Measurements from ENCODE around the gene TMEM154.
"Not testable (repeated sequence)": the region's sequence is repeated elsewhere in the genome, so short reads cannot be mapped to it uniquely, and the experiment has no call there.

Gene TMEM154

GRCh38 chr4:152676052-152676854, 3.5 kb downstream of the TMEM154 start:
- Histone ChIP-seq H3K9me3 (ENCODE audit: control insufficient read depth, insufficient read depth, low read length) (no peaks in the 10 kb centered on the region), H3K4me3 (ENCODE audit: low read depth, low read length) (no peak overlapping the region), H3K36me3 (ENCODE audit: control insufficient read depth, insufficient read depth, low read length) (no peaks in the 10 kb centered on the region), H3K4me1 (ENCODE audit: control insufficient read depth, insufficient read depth, low read length) (peaks cover 11% of the 10 kb centered on the region), H3K27me3 (ENCODE audit: control insufficient read depth, insufficient read depth, low read length) (peaks cover 4% of the 10 kb centered on the region), H3K9ac (ENCODE audit: low read depth, low read length) (no peak overlapping the region)

- Histone ChIP-seq H3K4me1 (ENCODE audit: control insufficient read depth, insufficient read depth, low read length) (peaks cover 8% of the 10 kb centered on the region), H3K4me3 (ENCODE audit: low read depth, low read length) (no peak overlapping the region), H3K9ac (ENCODE audit: low read depth, low read length) (no peak overlapping the region), H3K9me3 (ENCODE audit: control insufficient read depth, insufficient read depth, low read length) (no peaks in the 10 kb centered on the region), H3K36me3 (ENCODE audit: control insufficient read depth, insufficient read depth, low read length) (no peaks in the 10 kb centered on the region), H3K27me3 (ENCODE audit: control insufficient read depth, insufficient read depth, low read length) (no peaks in the 10 kb centered on the region)
Observed at GRCh38 chr4:152674359-152674758, 5.4 kb downstream of the TMEM154 start.

- Histone ChIP-seq H3K36me3 (ENCODE audit: control insufficient read depth, insufficient read depth, low read length) (no peaks in the 10 kb centered on the region), H3K4me3 (ENCODE audit: low read depth, low read length) (no peak overlapping the region), H3K4me1 (ENCODE audit: control insufficient read depth, insufficient read depth, low read length) (peaks cover 3% of the 10 kb centered on the region), H3K27me3 (ENCODE audit: control insufficient read depth, insufficient read depth, low read length) (no peaks in the 10 kb centered on the region), H3K9ac (ENCODE audit: low read depth, low read length) (no peak overlapping the region), H3K9me3 (ENCODE audit: control insufficient read depth, insufficient read depth, low read length) (no peaks in the 10 kb centered on the region)
Observed at GRCh38 chr4:152673489-152673888, 6.3 kb downstream of the TMEM154 start.

- H3K4me1 ChIP-seq (ENCODE audit: control insufficient read depth, insufficient read depth, low read length), result peaks cover 3% of the 10 kb centered on the region
- no peaks in the 10 kb centered on the region for H3K27me3 ChIP-seq (ENCODE audit: control insufficient read depth, insufficient read depth, low read length)
- H3K9ac ChIP-seq (ENCODE audit: low read depth, low read length), result no peak overlapping the region
- no peaks in the 10 kb centered on the region for H3K9me3 ChIP-seq (ENCODE audit: control insufficient read depth, insufficient read depth, low read length)
- no peaks in the 10 kb centered on the region for H3K36me3 ChIP-seq (ENCODE audit: control insufficient read depth, insufficient read depth, low read length)
- H3K4me3 ChIP-seq (ENCODE audit: low read depth, low read length), result no peak overlapping the region
Observed at GRCh38 chr4:152672206-152673092, 7.3 kb downstream of the TMEM154 start.

- Histone ChIP-seq H3K9ac (ENCODE audit: low read depth, low read length) (no peak overlapping the region), H3K27me3 (ENCODE audit: control insufficient read depth, insufficient read depth, low read length) (no peaks in the 10 kb centered on the region), H3K4me1 (ENCODE audit: control insufficient read depth, insufficient read depth, low read length) (peaks cover 6% of the 10 kb centered on the region), H3K9me3 (ENCODE audit: control insufficient read depth, insufficient read depth, low read length) (no peaks in the 10 kb centered on the region), H3K36me3 (ENCODE audit: control insufficient read depth, insufficient read depth, low read length) (no peaks in the 10 kb centered on the region), H3K4me3 (ENCODE audit: low read depth, low read length) (no peak overlapping the region)
Observed at GRCh38 chr4:152668338-152668964, 11.3 kb downstream of the TMEM154 start.

- Histone ChIP-seq H3K9ac (ENCODE audit: low read depth, low read length) (no peak overlapping the region), H3K27me3 (ENCODE audit: control insufficient read depth, insufficient read depth, low read length) (no peaks in the 10 kb centered on the region), H3K4me3 (ENCODE audit: low read depth, low read length) (no peak overlapping the region), H3K9me3 (ENCODE audit: control insufficient read depth, insufficient read depth, low read length) (no peaks in the 10 kb centered on the region), H3K36me3 (ENCODE audit: control insufficient read depth, insufficient read depth, low read length) (no peaks in the 10 kb centered on the region), H3K4me1 (ENCODE audit: control insufficient read depth, insufficient read depth, low read length) (peaks cover 6% of the 10 kb centered on the region)
Observed at GRCh38 chr4:152667781-152668180, 12.0 kb downstream of the TMEM154 start.

- H3K36me3 ChIP-seq (ENCODE audit: control insufficient read depth, insufficient read depth, low read length), result no peaks in the 10 kb centered on the region
- H3K27me3 ChIP-seq (ENCODE audit: control insufficient read depth, insufficient read depth, low read length), result no peaks in the 10 kb centered on the region
- no peaks in the 10 kb centered on the region for H3K9me3 ChIP-seq (ENCODE audit: control insufficient read depth, insufficient read depth, low read length)
- no peak overlapping the region for H3K9ac ChIP-seq (ENCODE audit: low read depth, low read length)
- no peak overlapping the region for H3K4me3 ChIP-seq (ENCODE audit: low read depth, low read length)
- H3K4me1 ChIP-seq (ENCODE audit: control insufficient read depth, insufficient read depth, low read length), result peaks cover 6% of the 10 kb centered on the region
Observed at GRCh38 chr4:152666946-152667345, 12.9 kb downstream of the TMEM154 start.

GRCh38 chr4:152665691-152666395, 14.0 kb downstream of the TMEM154 start:
- no peak overlapping the region for H3K4me3 ChIP-seq (ENCODE audit: low read depth, low read length)

GRCh38 chr4:152664067-152664378, 15.8 kb downstream of the TMEM154 start:
- not testable (repeated sequence) for H3K9ac ChIP-seq (ENCODE audit: low read depth, low read length); H3K9me3 ChIP-seq (ENCODE audit: control insufficient read depth, insufficient read depth, low read length); H3K27me3 ChIP-seq (ENCODE audit: control insufficient read depth, insufficient read depth, low read length); H3K4me3 ChIP-seq (ENCODE audit: low read depth, low read length); H3K4me1 ChIP-seq (ENCODE audit: control insufficient read depth, insufficient read depth, low read length); H3K36me3 ChIP-seq (ENCODE audit: control insufficient read depth, insufficient read depth, low read length)

More at GRCh38 chr4:152665691-152666395, 14.0 kb downstream of the TMEM154 start:
- H3K27me3 ChIP-seq (ENCODE audit: control insufficient read depth, insufficient read depth, low read length), result no peaks in the 10 kb centered on the region
- H3K9ac ChIP-seq (ENCODE audit: low read depth, low read length), result no peak overlapping the region
- H3K9me3 ChIP-seq (ENCODE audit: control insufficient read depth, insufficient read depth, low read length), result no peaks in the 10 kb centered on the region
- H3K36me3 ChIP-seq (ENCODE audit: control insufficient read depth, insufficient read depth, low read length), result no peaks in the 10 kb centered on the region
- peaks cover 6% of the 10 kb centered on the region for H3K4me1 ChIP-seq (ENCODE audit: control insufficient read depth, insufficient read depth, low read length)

- Histone ChIP-seq H3K4me1 (ENCODE audit: control insufficient read depth, insufficient read depth, low read length) (peaks cover 4% of the 10 kb centered on the region), H3K9me3 (ENCODE audit: control insufficient read depth, insufficient read depth, low read length) (no peaks in the 10 kb centered on the region), H3K27me3 (ENCODE audit: control insufficient read depth, insufficient read depth, low read length) (no peaks in the 10 kb centered on the region), H3K4me3 (ENCODE audit: low read depth, low read length) (no peak overlapping the region), H3K36me3 (ENCODE audit: control insufficient read depth, insufficient read depth, low read length) (no peaks in the 10 kb centered on the region), H3K9ac (ENCODE audit: low read depth, low read length) (no peak overlapping the region)
Observed at GRCh38 chr4:152663203-152664066, 16.4 kb downstream of the TMEM154 start.

GRCh38 chr4:152661649-152662048, 18.1 kb downstream of the TMEM154 start:
- no peaks in the 10 kb centered on the region for H3K36me3 ChIP-seq (ENCODE audit: control insufficient read depth, insufficient read depth, low read length)
- no peak overlapping the region for H3K4me3 ChIP-seq (ENCODE audit: low read depth, low read length)
- no peaks in the 10 kb centered on the region for H3K9me3 ChIP-seq (ENCODE audit: control insufficient read depth, insufficient read depth, low read length)
- H3K27me3 ChIP-seq (ENCODE audit: control insufficient read depth, insufficient read depth, low read length), result no peaks in the 10 kb centered on the region
- no peak overlapping the region for H3K9ac ChIP-seq (ENCODE audit: low read depth, low read length)
- peaks cover 4% of the 10 kb centered on the region for H3K4me1 ChIP-seq (ENCODE audit: control insufficient read depth, insufficient read depth, low read length)
